HG03460 (cell line): Measurements from ENCODE around the gene ZBTB24.
A peak's percentile ranks its signal among the peaks of the same experiment; 100 is the strongest.
"Not testable (repeated sequence)": the region's sequence is repeated elsewhere in the genome, so short reads cannot be mapped to it uniquely, and the experiment has no call there.

ENCODE experiments used
- ATAC-seq: cut with Tn5 transposase; IDR thresholded peaks from one replicate; pipeline ENCODE4 v1.9.1; 2021; ENCODE audit not compliant: unreplicated experiment

The ZBTB24 gene

DNA sequence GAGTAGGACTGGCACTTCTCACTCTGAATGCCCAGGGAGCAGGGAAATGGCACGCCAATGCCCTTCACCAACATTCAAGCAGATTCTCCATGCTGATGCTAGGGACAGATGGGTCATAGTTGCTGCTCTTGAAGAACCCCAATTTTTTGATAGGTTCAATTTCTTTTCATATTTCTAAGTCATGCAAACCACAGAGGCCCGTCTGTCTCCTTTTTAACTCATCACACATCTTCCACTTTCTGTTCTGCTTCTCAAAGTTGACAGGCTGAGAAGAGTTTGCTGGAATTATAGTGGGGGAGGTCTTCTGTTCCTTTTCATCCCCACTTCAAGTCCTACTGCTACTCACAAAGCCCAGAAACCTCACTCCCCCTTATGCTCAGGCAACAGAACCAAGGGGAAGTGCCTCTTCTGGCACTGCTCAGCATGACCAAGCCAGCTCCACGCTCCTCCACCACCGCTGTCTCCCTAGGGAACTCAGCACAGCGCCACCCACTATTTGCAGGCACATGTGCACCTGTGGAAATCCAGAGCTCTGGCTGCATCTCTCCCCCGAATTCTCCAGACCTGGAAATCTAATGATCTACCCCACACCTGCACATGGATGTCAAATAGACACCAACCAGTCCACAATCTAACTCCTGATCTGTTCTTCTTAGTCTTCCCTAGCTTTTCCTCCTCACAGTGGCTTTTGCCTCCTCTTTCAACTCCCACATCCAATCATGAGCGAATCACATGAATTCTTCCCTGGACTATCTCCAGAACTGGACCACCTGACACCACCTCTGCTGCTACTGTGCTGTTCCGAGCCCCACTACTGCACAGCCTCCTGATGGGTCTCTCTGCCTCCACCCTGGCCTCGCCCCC is 10.7 kb downstream of the ZBTB24 start:
- peak; percentile 65 for ATAC-seq

DNA sequence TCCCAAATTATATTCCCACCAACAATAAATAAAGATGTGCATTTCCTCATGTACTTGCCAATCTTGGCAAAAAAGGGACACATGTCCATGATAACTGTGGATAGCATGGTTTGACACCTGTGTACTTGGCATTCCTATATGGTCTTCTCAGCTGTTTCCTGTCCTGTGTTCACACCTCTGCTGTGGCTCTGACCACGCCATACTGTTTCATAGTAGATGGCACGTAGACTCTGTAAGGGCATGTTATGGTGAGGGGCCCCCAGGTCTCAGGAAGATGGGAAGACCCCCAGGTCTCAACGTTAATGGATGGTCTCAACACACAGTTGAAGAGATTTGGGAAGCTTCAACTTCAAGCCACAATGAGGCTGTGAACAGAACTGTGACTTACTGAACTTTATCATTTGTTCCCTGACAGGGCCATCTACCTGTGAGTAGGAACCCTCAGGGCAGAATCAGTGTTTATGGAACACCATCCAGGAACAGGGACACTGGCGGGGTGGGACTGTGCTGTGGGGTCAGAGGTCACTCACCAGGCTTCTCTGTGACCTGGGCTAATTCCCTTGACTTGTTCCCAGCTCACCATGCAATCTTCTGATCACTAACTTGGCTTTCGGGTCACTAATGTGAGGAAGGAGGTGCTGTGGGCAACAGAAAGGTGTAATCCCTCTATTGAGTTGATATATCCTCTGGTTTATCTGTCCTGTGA is 11.8 kb downstream of the ZBTB24 start:
- ATAC-seq = no peak

DNA sequence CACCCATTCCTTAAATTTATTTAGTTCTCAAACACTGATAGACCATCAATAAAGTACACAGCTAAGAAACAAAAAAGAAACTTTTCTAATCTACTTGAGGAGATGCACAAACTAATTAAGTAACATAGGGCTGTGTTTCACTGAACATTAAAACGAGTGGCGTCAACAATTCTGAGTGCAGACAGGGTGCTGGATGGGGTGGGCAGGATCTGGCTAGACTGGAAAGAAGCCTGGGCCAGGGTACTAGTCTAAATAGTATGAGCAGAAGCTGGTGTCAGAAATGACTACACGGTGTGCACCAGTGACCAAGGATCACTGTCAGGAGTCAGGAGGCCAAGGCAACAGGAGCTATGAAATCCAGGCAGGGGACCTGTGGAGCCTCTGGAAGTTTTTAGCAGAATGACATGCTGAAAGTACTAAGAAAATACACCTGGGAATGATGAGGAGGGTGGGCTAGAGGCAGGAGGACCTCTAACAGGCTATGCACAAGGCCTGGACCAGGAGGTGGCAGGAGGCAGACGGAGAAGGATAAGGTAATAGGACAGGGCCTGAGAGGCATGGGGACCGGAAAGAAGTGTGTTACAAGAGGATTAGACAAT is 13.3 kb downstream of the ZBTB24 start:
- no peak for ATAC-seq

DNA sequence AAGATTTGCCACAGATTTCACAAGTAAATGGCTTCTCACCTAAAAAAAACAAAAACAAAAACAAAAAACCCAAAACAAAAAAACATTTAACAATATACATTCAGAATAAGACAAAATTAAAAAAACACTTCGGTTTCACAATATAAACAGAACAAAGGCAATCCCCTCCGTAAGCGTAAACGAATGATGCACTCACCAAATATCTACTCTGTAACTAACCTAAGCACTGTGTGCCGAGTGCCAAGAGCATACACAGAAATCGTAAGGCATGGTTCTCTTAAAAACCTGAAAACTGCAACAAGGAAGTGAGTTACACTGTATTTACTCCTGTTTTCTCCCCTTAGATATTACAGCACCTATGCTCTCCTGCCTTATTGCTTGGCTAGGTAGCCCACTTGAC is 15.3 kb downstream of the ZBTB24 start:
- no peak for ATAC-seq

DNA sequence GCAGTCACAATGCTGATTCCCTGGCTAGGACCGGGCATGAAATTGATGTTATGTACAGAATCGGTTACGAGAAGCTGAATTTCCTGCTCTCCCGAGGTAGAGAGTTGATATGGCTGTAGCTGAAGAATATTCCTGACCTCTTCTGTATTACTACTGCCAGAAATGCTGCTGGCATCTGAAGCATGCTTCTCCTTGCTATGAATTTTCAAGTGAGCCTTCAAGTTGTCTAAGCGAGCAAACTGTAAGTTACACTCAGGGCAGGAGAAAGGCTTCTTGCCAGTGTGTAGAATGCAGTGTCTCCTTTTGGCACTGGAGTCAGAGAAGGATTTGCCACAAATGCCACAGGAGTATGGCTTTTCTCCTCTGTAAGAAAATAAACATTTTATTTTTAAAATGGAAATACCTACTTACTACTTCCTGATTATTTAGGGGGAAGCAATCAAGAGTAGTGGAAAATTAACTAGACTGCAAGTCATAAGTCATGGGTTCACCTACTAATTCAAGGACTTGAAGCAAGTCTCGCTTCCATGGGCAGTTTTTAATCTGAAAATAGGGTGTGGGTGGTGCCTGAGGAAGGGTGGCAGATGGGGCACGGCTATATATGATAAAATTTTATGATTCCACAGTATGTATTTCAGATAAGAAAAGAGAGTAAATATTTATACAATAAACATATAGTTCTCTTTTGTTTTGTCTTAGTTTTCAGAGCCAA is 16.7 kb downstream of the ZBTB24 start:
- ATAC-seq = no peak

DNA sequence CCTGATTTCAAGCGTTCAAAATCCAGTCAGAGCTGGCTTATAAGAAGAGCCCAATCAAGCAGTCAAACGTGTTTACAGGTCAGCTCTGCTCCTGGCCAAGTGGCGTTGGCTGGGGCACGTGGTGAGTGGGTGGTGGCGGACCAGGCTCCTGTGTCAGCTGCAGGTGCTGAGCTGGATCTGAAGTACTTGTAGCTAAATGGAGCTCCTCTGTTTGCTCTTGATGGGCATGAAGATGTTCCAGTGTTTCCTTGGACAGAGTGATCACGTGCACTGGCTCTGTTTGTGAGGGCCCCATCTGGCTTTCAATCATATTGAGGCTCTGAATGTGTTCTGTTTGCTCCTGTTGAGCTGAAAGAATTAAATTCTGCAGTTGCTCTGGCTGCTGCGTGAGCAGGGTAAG is 17.2 kb downstream of the ZBTB24 start:
- ATAC-seq = no peak

DNA sequence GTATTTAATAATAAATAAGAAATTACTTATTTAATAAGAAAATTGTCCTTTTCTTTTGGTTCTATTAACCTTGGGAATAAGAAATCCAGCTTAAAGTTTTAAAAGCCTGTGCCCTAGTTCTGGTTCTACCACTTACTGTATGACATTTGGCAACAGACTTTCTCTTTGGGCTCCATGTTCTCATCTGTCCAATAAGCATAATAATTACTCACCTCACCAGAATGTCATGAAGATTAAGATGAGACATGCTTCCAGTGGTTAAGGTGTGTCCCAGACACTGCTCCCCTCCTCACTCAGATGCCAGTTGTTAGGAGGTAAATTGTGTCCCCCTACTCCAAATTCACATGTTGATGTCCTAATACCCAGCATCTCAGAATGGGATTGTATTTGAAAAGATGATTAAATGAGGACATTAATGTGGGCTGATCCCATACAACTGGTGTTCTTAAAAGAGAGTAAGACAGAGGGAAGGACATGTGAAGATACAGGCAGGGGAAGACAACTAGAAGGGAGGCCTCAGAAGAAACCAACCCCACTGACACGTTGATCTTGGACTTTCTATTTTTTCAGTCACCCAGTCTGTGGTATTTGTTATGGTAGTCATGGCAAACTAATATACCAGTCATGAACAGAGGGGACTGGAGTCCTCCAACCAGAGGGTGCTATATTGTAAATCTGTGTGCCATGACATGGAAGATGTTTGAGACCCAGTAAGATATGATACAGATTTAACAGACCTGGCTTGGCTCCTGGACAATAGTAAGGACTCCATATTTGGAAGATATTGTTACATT is 21.1 kb downstream of the ZBTB24 start:
- no peak for ATAC-seq

DNA sequence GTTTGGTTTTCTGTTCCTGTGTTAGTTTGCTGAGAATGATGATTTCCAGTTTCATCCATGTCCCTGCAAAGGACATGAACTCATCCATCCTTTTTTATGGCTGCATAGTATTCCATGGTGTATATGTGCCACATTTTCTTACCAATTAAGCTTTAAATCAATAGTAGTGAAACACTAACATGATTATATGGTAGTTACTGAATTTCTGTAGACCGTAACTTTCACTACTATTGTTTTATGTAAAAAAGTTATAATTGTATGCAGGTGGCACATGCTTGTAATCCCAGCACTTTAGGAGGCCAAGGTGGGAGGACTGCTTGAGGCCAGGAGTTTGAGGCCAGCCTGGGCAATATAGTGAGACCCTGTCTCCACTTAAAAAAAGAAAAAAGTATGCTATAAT is 21.8 kb downstream of the ZBTB24 start:
- ATAC-seq = not testable (repeated sequence)

DNA sequence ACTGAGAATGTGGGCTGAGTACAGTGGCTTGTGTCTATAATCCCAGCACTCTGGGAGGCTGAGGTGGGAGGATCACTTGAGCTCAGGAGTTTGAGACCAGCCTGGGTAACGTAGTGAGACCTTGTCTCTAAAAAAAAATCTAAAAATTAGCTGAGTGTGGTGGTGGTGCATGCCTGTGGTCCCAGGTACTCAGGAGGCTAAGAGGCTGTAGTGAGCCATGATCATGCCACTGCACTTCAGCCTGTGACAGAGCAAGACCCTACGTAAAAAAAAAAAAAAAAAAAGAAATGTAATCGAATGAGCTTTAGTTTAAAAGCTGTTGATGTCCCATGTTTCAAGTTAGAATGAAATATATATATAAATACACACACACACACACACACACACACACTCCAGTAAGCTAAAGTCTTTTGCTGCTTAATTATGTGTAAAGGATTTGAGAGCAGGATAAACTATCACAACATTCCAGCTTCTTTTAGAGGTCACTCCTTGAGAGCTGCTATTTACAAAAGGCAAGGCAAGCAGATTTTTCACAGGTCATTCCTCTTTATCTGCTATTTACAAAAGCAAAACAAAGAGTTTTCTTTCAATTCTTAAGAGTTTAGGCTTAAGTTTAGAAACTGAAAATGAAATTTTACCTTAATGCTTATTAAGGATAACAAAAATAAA is 22.7 kb downstream of the ZBTB24 start:
- ATAC-seq = no peak

DNA sequence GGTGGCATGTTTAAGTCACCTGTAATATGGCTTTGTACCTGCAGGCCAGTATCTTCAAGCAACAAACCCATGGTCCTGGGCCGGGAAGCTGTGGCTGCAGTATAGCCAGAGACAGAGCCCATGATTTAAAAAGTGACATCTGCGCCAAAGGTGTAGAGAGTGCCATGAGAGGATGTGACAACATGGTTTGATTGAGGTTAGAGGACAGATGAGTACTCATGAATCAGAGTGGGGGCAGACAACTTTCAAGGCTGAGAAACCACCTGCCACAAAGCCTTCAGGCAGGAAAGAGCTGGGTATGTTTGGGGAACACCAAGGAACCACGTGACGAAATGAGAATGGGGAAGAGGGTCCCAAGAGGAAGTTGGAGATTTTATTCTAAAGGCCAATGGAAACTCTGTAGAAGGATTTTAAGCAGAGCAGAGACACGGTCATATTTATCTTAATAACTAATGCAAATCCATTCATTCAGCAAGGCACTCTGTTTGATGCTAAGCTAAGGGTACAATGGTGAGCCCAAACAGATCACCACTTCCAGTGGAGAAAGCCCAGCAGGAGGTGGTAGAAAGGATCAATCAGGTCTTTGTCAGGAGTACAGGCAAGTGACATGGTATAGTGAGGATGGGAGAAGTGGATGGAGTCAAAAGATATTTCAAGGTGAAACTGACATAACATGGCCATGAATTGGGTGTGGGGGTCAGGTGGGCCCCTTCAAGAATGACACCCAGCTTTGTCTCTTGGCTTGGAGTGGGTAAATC is 24.1 kb downstream of the ZBTB24 start:
- no peak for ATAC-seq

DNA sequence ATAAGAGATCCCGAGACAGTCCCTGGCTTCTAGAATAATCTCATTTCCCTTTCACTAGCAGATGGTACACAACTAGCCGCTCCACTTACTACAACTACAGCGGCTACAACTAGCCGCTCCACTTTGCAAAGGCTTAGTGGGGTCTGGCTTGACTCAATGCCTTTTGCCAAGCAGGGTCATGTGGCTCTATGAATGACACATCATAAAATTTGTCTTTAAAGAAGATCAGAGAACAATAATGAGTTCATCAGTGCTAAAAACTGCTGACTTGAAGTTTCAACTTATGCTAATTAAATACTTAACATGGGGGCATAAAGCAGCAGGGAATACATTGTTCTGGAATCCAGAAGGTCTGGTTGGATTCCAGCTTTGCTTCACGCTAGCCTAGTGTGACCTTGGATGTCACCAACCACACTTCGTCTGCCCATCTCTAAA is 25.4 kb downstream of the ZBTB24 start:
- no peak for ATAC-seq

DNA sequence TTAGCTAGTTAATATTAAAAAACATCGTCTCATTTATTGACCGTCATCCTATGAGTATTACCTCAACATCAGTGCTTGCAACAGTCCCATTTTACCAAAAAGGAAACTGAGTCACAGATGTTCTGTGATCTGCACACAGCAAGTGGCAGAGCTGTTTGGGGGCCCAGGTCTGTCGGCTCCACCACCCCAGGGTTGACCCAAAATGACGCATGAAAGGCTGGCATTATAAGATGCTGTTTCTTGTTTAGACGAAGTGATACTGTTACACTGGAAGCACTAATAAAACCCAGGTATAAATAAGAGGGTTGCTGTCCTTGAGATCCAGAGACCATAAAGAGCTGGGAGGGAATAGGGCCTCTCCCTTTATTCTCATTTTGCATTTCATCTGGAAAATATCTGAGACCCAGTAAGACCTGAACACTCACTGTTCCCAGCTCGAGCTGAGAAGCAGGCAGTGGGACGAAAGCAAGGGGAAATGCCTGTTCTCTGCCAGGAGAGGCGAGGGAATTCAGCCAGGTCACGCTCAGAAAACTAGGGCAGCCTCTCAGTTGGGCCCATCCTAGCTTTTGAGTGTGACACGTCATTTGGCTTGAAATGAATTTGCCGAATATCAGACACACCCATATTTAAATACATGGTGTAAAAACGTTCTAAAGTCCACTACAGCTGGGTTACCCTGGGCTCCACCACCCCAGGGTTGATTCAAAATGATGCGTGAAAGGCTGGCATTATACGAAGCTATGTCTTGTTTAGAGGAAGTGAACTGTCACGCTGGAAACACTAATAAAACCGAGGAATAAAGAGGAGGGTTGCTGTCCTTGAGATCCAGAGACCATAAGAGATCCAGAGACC is 26.1 kb downstream of the ZBTB24 start:
- no peak for ATAC-seq

DNA sequence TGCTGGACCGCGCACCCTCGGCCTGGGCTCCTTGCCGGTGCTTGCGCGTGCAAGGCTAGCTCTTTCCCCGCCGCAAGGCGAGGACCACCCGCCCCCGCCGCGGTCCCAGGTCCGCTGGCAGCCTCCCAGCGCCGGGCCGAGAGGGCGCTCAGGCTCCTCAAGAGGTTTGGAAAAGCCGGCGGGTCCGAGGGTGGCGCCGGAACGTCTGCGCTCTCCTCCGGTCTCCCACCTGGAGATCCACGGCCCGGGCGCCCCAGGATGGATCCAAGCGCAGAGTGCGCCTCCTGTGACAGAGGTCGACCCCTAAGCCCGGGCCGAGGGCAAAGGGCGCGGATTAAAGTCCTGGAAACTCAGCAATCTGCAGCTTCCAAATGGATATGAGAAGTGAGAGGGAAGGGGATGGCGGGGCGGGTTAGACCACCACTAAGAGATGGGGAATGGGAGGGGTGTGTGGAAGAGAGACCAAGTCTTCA is 26.9 kb downstream of the ZBTB24 start:
- ATAC-seq = peak; percentile 2

DNA sequence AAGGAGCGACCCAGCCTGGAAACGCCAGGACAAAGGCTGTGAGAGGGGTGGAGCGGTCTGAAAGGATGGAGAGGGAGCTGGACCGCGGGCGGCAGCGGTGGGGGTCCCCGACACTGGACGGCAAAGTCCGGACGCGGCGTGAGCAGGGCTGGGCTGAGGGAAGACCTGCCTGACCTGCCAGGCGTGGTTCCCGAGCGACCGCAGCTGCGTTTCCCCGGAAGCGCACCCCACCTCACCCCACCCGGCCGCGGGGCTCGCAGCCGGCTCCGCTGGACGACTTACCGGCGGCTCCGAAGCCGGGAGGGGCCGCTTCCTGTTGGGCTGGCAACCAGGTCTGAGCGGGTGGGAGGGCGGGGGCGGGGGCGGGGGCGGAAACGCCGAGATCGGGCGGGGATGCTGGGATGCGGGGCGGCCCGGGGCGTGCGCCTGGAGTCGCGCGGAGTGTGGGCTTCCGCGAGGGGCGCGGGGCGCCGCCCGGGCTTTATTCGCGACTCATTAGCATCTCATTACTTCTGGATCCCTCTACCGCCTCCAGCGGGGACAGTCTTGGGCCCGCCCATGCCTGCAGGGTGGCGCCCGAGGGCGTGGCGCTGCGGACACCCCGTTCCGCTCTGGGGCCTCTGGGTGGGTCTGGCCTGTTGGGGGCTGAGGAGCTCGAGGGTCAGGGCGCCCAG is 27.4 kb downstream of the ZBTB24 start, which contains the start of gene MICAL1:
Gene MICAL1 (minus strand): TSS at position 336 of the 674 bp plus-strand sequence. CDS start 1,576 bp downstream, outside the sequence.
- ATAC-seq = peak; percentile 50

DNA sequence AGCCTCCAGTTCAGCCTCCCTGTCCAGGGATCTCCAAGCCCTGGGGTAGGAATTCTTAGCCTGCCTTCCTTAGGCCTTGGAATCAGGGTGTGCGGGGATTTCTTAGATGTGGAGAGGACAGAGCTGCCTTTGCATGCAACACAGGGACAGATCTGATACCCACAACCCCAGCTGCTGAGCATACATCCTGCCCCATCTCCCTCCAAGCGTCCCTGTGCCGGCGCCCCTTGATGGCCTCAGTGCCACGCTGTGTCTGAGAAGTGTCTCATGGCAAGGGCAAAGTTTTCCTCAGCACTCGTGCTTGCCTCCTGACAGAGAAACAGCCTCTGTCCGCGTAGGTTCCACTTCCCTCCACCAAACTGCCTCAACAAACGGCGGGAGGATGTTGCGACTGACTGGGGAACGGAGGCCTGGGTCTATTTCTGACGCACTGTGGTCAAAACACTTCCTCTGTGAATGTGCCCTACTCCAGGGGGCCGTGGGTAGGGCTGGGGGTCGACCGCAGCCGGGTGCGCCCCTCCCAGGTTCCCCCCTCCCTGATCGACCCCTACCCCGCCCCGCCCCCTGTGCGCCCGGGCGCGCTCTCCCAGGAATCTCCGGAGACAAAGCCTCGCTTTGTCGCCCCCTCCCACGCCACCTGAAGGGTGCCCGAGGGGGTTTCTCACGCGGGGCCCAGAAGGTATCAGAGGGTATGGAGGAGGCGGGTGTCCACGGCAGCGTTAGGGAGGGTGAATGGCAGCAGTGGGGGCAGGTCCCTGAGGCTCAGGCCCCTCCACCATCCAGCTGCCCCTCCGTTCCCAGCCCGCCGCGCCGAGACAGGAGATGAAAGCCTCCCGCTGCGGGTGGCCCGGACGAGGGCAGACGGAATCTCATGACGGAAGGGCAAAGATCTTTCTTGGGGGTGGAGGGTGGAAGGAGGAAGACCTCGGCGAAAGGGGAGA is 28.3 kb downstream of the ZBTB24 start:
- peak; percentile 33 for ATAC-seq
